Measurements from ENCODE around the gene MBP.
A peak's percentile ranks its signal among the peaks of the same experiment; 100 is the strongest.

Gene MBP

DNA sequence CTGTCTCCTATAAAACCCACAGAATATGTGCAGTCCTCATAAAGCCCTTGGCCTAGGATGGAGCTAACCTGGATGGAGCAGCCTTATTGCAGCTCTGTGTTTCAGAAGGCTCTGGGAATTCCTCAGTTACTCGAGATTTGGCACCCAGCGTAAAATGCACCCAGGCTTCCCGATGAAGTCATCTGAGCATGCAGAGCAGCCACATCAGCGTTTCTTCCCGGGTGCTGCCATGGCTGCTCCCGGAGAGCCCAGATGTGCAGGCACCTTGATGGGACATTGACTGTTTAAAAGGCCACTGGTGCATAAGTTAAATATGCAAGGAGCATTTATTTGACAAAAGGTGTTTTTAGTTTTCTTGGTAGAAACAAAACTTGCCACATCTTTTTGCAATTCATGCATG lies 115.2 kb downstream of the MBP start:
- DNase-seq: no peak

DNA sequence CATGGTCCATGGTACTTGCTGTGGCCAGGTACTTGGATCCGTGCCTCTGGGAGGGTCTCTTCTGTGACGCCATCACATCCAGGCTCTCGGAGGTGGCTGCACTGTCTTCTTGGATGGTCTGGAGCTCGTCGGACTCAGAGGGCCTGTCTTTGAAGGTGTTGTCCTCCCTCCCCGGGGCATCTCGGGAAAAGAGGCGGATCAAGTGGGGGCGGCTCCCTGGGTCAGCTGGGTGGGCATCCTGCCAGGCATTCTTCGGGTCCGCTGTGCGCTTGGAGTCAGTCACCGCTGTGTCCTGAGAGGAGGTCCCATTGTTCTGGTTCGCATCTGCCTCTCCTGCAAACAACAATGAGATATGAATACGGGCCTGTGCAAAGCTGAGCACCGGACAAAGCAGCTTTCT lies 115.6 kb downstream of the MBP start:
- DNase-seq: no peak

DNA sequence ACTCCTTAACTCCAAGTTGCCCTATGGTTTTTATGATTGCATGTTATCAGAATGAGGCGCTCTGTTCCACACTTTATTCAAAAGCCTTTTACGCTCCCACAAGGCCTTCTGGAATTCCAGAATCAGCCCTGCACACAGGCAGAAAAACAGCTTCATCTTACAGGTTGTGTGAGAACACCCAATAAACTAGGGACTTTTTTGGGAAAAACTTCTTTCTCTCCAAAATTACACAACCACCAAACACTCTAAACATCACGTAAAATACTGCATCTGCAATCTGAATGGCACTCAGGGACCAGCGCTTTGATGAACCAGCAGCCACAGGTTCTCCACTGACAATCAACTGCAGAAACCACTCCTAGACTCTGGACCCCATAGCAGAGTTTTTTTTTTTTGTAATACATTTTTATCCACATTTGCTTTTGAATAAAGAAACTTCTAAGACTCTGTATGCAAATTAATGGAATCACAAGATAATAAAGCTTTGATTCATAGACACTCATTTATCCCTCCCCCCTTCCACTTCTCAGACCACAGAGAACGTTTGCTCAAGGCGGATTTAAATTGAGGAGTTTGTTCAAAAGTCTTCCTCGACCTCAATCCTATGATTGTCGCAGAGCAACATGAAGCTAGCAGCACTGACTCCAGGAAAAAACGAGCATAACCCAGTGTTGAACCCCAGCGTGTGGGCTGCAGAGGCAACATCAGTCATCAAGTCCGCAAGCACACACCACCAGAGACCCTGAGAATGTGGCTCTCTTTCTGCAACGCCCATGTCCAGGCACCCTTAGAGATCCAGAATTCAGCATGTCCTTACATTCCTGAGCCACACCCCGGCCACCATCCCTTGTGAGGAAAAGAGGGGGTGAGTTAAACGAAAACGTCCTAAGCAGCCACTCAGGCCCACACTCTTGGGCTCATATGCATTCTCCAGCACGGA lies 116.5 kb downstream of the MBP start:
- no peak for DNase-seq

DNA sequence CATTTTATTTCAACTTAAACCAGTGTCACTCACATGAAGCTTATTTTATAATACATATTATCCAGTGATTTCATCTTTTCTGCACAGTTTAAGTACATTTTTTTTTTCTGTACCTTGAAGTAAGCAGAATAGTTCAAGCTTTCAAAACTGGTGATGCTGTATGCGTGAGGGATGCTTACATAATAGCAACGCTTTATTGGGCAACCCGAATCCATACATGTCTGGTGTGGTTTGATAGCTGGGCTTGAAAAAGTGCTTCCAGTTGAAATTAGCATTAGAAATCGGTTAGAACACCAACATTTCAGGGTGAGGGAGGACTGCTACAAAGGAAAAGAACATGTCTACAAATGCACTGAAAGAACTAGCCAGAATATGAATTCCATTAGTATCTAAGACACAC lies 117.4 kb downstream of the MBP start:
- DNase-seq: no peak

DNA sequence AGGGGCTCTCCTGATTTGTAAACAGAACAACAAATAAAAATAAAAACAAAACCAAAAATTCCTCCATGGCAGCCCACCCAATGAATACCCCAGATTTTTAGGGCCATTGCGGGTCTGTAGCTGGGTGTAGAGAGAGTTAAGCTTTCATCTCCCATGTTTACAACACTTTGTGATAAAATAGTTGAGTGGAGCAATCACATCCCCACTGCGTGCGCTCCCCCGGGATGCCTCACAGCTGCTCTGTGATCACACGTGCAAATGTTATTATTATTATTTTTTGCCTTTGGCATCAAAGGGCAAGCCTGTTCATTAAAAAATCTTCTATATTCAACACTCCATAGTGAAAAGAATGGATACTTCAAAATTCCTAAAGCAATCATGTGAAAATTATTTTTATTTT lies 118.0 kb downstream of the MBP start:
- DNase-seq: no peak

DNA sequence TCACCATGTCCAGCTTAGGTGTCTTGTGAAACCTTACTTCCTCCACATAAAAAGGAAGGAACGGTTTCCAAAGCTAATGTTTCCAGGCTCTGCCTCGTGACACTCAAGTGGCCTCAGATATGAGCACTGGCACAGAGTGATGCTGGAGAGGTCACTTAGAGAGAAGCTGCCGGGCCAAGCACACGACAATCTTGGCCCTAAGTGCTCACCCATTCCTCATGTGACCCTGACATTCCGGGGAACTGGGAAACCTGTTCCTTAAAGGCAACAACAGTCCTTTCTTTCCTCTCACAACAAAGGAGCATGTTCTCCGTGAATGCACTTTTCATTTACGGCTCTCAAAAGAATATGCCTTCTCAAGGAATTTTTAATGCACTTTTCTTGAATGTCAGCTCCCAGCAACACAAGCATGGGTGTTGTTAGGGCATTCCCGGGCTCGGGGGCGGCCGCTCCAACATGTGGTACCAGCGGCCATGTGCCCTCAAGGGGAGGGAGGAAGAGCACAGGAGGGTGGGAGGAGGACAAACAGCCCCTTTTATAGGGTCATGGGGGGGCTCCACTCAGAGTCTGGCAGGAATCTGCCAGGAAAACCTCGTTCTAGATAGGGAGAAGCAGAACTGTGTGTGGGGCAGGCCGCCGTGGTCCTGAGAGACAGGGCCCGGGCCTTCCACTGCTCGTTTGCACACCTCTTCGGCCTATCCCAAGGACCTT lies 118.6 kb downstream of the MBP start:
- no peak for DNase-seq

DNA sequence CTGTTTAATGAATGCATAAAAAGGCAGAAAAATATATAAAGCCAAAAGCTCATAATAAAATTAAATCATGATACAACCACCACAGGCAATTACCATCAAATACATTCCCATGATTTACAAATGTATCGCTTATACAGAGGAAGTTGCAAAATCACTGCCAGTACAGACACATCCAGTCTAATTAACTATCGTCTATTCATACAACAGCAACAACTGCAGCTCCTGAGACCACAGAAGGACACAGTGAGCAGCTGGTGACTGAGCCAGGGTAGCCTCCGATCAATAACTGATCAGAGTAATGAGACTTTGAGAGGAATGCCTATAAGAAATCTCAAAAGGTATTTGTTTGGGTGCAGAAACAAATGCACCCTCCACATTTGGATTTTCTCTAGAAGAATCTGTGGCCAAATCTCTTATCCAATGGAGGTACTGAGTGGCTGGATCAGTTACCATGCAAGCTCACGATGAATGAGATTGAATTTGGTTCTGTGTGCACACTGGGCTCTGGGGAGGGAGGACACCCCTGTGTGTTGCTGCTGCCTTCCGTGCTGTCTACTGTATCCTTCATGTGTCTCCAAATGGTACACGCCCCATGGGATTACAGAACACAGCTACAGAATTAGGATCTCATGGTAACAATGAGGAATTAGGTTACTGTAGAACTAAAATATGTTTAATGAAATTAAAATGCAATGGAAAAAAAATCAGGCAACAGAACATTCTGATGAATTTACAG lies 119.6 kb downstream of the MBP start:
- no peak for DNase-seq

DNA sequence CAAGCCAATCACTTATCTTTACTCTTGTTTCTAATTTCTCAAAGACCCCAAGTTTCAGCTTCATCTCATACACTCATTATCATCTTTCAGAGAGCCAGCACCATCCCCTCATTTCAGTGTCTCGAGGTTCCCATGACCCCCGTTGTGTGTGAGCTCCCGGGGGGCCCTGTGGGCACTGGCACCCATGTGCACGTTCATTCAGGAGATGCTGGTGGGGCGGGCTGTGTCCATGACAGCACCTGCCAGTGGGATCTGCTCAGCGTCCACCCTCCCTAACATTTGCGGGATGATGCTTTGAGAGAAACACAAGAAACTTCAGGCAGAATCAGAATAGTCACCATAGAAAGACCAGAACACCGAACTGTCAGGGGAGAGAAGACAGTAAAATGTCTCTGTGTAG lies 120.5 kb downstream of the MBP start:
- DNase-seq: no peak

DNA sequence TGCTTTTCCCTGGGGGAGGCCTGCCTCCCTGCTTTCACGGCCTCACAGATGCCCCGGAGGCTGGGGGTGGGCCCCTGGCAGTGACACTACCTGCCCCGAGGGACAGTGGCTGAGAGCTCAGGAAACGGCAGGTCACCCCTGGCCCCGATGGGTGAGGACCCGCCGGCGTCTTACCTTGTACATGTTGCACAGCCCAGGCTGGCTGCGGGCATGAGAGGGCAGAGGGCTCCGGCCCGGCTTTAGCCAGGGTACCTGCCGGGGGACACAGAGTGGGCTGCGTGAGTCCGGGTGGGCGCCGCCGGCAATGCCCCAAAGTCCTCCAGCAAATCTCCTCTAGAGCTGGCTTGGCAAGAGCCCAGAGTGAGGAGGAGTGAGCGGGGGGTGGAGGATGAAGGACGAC lies 122.9 kb downstream of the MBP start:
- no peak for DNase-seq

DNA sequence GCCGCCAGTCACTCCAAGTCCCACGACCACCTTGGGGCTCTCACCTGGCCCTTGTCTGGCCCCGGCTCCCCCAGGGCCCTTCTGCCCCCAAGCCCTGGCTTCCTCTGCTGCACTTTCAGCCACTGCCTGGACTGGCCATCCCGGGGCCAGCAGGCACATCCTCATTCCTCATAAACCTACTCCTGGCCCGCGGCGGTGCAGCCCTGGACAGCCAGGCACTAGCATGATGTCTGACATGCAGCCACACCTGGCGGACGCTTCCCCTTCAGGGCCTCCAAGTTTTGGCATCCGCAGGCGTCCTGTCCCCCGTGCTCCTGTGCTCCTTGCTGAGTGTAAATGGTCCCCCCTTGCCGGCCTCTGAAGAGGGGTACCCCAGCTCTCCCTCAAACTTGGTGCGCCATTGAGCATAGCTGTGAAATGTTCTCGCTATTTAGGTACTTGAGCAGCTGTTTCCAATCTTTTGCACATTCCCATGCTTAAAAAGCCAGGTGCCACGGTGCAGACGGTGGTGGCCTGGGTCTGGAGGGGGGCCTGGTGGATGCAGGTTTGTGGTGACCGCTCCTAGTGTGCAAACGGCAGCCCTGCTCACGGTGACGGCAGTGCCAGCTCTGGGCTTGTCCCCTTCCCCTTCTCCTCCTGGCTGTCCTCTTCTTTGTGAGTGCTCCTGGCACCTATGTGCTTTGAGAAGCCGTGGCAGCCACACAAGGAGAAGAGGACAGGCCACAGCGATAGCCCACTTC lies 123.8 kb downstream of the MBP start:
- DNase-seq: no peak

DNA sequence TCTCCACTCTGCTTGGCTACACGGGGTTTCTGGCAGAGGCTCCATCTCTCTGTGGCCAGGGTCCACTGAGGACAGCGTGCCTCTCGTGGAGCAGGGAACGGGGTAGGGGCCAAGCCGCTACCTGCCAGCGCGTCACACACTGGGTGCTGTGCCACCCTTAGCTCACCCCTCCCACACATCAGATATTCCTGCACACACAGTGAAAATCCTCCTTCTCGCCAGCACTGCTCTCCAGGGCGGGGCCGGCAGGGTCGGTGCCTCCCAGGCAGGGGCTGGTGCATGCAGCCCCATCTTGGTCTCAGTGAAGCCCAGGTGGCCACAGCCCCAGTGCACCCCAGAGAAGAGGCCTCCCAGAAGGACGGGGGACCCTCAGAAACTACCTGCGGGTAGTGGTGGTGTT lies 124.6 kb downstream of the MBP start:
- no peak for DNase-seq

DNA sequence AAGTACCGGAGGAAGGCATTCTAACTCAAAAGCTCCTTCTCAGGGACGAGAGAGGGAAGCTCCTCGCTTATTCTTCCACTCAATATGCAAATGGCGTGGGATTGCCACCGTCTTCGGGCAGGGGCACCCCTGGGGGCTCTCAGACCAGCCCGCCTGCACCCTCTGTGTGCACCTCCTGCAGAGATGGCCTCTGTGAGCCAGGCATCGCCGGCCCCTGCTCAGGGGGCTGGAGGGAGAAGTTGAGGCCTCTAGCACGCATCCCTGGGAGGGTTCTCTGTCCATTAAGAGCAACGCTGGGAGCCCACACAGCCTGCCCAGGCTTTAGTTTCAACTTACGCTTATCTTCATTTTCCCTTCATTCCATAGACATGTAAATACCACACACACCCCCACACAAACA lies 125.3 kb downstream of the MBP start:
- no peak for DNase-seq

DNA sequence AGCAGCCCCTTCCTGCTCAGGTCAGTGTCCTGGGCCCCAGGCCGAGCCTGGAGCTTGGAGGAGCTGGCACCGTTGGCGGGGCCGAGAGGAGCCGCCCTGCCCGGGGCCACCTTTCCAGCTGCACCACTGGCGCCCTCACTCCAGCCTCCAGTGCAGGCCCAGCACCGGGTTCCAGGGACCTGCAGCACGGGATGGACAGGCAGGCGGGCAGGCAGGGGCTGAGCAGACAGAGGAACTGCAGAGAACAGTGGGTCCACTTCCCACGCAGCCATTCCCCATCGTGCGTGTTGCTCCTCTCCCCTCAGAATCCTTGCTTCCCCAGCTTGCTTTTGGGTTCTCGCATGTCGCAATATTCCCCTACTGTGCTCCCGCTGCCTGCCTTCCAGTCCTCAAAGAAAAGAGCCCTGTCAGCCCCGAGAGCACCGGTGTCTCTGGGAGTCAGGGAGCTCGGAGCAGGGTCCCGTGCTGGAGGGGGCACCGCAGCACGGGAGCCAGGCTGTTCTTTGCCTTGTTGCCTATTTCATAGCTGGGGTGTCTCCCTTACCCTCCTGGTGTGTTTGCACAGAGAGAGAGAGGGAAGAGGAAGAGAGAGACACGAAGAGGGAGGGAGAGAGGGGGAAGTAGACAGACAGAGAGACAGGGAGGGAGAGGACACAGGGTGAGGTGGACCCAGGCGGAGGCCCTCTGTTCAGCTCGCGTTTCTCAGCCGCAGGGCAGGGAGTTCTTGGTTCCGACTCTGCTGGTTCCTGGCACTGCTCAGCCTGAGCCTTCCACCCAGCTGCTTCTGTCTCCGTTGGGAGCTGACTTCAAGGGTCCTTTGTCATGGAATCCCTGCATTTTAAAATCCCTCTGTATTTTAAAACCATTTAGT lies 126.0 kb downstream of the MBP start:
- no peak for DNase-seq

DNA sequence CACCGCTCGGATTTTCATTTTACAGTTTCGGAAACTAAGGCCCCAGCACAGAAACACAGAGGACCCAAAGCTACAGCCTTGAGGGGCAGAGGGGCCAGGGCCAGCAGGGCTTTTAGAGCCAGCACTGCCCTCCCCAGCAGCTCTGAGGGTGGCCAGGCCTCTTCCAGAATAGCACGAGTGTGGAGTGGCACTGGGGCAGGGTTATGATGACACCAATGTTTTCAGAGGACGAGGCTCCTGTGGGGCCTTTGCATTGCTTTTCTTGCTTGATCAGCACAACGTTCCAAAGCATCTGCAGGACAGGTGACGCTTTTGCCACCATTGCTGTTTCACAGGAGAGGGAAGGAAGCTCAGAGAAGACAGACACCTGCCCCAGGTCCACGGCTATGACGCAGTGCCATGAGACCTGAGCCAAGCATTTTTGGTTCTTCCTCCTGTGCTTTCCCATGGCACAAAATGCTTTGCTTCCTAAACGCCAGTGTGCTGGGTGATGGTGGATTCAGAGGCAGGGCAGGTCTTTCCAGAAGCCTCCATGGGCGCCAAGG lies 126.9 kb downstream of the MBP start:
- DNase-seq: no peak

DNA sequence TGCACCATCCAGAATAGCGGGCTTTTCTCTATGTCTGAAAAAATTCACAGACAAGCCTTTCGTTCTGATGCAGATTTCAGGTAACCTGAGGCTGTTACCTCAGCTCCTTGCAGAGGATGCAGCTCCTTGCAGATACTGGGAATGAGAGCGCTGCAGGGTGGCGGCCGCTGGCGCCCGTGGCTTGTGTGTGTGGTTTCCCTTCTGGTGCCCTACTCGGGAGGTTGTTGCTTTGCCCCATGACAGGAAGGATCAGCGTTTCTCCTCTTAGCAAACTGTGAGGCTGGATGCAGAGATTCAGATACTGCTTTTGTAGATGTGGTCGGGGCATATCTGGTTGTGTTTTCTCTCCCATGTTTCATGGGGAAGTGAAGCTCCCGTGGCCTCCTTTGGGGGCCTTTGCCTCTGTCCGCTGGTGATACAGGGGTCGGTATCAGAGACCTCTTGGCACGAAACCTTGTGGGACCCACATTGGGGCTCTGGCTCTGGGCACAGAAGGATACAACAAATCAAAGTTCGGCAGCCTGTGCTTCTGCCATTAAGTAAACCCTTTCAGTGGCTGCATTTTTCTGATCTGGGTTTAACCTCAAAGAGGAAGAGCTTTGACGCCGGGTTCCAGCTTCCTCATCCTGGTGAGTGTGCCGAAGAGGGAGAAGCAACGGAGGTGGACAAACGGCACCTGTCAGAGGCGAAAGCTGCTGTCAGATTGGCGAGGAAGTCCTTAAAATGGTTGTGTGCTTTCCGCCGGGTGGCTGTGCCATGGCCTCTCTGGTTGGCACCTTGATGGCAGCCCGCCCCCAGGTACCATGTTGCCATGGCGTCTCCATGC lies 127.8 kb downstream of the MBP start:
- DNase-seq: peak; percentile 13

DNA sequence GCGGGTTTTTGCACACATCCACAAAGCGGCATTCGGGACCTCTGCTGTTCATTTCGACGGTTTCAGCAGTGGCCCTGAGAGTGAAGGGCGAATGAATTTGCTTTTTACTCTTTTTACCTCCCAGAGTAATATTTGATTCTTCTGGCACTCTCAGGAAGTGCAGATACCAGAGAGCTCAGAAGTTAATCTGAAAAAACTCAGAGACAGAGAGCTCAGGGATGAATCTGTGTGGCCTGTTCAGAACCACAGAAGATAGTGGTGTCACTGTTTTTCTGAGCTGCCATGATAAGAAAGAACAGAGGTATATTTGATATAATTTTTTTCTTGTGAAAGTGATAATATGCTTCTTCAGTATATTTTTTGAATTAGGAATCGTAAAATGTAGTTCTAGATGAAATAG lies 129.3 kb downstream of the MBP start:
- DNase-seq: no peak

DNA sequence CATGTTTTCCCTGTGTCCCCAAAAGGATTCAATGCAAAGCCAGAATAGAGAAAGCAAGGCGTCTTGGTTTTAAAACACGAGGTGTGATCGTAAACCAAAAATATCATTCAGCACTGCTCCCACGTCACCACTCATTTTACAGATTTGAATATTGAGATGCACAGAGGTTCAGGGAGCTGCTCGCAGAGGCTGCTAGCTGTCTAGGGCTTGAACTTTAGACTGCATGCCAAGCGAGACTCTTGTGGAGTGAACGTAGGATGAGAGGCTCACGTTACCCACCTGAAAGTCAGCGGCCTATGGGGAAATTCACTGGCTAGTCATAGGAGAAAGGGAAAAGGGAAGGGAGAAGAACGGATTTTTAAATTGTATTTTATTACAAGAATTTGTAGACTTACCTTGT lies 130.1 kb downstream of the MBP start:
- DNase-seq: no peak

DNA sequence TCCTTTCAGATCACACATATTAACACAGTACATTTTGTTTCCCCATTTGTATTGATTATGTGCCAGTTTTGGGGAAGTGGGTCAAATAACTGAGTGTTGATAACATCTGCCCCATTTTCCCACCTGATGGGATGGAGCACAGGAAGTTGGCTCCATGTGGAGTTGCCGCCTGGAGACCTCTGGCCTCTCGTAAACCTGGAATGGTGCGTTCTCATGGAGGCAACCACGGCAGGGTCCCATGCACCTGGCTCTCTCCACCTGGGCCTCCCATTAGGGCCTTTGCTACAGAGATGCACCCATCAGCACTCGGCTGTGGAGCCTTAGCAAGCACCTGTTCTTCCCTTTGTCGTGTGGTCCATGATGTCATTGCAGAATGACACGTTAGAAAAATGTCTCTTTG lies 130.6 kb downstream of the MBP start:
- no peak for DNase-seq

DNA sequence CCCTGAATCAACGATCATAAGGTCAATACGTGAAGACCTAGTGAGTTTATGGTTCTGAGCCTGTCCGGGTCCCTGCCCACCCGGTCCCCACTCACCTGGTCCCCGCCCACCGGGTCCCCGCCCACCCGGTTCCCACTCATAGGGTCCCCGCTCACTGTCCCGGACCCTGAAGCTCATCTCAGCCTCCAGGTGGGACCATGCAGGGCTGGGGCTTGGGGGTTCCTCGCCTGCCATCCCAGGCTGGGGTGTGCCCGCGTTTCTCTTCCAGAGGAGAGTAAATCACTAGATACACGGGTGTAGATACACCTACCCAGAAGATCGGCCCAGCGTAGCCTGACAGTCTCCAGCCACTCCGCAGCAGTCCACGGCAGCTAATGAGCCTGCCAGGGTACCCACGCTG lies 131.5 kb downstream of the MBP start:
- DNase-seq: no peak

DNA sequence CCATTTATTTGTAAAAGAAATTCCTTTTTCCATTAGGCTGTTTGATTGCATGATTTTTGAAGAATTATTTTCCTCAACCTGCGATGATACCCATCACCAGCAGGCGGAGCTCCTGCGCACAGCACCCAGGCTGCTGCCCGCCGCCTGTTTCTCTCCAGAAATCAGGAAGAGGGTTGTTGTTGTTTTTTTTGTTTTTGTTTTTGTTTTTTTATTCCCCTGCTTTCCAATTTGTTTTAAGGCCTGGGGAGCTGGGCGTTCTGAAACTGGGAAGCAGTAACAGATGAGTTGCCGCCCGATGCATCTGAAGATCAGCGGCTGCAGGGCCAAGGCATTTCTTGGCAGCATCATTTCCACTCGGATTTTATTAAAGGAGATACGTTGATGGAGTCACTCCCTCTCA lies 132.1 kb downstream of the MBP start:
- DNase-seq: peak; percentile 57

DNA sequence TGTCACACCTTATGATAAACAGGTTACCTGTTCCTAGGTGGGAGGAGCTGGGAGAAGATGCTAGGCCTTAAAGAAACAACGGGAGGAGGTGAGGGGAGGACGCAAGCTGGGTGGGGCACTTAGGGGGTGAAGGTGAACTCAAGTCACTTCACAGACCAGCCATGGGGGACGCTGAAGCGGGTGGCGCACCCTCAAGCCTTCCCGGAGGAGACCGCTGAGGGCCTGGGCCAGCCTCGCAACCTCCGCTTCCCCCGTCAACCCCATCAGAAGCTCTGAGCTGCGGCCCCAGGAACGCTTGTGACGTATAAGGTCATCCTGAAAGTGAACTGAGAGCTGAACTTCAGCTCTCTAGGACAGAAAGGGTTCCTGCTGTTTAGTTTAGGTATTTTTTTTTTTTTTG lies 133.5 kb downstream of the MBP start:
- no peak for DNase-seq
